AG04449 (cell line): ENCODE data around the gene GREB1.

Experiments used
- CTCF ChIA-PET: fragments of 350-600 bp; formaldehyde crosslinking; extraction: SDS; loops from one replicate; lab custom pipeline; 2021; ENCODE audit warnings: antibody characterized with exemption; lab: Yijun Ruan, JAX
- POLR2A ChIA-PET: fragments of 400-600, 350-600 bp; formaldehyde crosslinking; extraction: SDS; loops from one replicate; lab custom pipeline; 2020; ENCODE audit warnings: antibody characterized with exemption, inconsistent platforms; lab: Yijun Ruan, JAX
- DNase-seq: peaks from one replicate; pipeline ENCODE4 v3.0.0-alpha.2; 2010; ENCODE audit warnings: low read depth, low spot score
- H3K4me3 ChIP-seq: 2 replicates; pipeline ENCODE4 v1.5.1; 2011; ENCODE audit warnings: low read depth, mild to moderate bottlenecking, control low read depth, low read length
- CTCF ChIP-seq: IDR thresholded peaks from one replicate; pipeline ENCODE4 v1.5.1; 2011; ENCODE audit warnings: mild to moderate bottlenecking, moderate library complexity, low read length, control low read depth, inconsistent platforms; ENCODE audit not compliant: insufficient read depth; ENCODE audit errors: missing control alignments

GREB1 gene

GRCh38 chr2:11581797-11582611, 48.2 kb downstream of the GREB1 start:
- no peak for DNase-seq
- H3K4me3 ChIP-seq, result no peak overlapping the region
- ChIA-PET POLR2A (no interaction called here), CTCF (interaction anchor here (0.6 to 12.2 kb wide), 38 partner anchors 9 to 1398 kb away, joined by 3 to 409 read pairs (median 8); partner anchors contain the start of gene E2F6)
- TF ChIP-seq CTCF, result no peak

DNA sequence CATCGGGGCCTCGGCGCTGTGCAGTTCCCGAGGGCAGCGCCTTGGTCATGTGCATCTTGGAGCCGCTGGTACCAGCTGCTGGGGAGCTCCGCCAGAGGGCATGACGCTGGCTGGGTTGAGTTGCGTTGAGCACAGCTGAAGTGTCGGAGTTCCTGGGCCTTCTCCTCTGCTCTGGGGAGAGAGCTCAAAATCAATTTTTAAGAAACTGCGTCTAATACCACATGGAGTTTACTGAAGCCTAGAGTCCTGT, 48.7 kb downstream of the GREB1 start:
- CTCF ChIA-PET, result interaction anchor here (0.6 to 12.2 kb wide), 43 partner anchors 10 to 1398 kb away, joined by 3 to 409 read pairs (median 6); partner anchors contain the start of gene E2F6
- no peak overlapping the region for H3K4me3 ChIP-seq
- POLR2A ChIA-PET, result no interaction called here
- no peak for DNase-seq
- no peak for TF ChIP-seq CTCF

- no peak for DNase-seq
- ChIA-PET CTCF (interaction anchor here (0.6 to 12.2 kb wide), 49 partner anchors 10 to 774 kb away, joined by 3 to 409 read pairs (median 5); partner anchors contain the start of gene E2F6), POLR2A (no interaction called here)
- no peak overlapping the region for H3K4me3 ChIP-seq
- peak; percentile 56 for TF ChIP-seq CTCF
Measured at GRCh38 chr2:11582862-11583752, 49.3 kb downstream of the GREB1 start.

GRCh38 chr2:11583840-11584524, 50.1 kb downstream of the GREB1 start:
- DNase-seq, result peak; percentile 83
- CTCF ChIA-PET, result interaction anchor here (0.5 to 12.2 kb wide), 35 partner anchors 8 to 752 kb away, joined by 3 to 409 read pairs (median 5); a partner anchor contains a TSS
- POLR2A ChIA-PET, result no interaction called here
- H3K4me3 ChIP-seq, result no peak overlapping the region
- TF ChIP-seq CTCF, result peak; percentile 91

DNA sequence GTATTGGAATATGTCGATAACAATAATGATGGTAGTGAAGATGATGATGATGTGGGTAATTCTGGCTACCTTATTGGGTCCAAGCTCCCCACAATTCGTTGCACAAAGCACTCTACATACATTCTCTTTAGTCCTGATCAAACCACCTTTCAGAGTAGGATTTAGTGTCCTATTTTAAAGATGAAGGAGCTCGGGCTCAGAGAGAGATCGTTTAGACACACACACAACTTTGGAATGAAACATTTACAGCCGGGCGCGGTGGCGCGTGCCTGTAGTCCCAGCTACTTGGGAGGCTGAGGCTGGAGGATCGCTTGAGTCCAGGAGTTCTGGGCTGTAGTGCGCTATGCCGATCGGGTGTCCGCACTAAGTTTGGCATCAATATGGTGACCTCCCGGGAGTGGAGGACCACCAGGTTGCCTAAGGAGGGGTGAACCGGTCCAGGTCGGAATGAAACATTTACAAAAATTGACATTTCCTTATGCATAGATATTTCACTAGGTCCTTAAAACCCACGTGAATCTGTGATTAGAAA, 50.7 kb downstream of the GREB1 start:
- ChIA-PET POLR2A (no interaction called here), CTCF (interaction anchor here (0.5 to 12.2 kb wide), 24 partner anchors 9 to 753 kb away, joined by 3 to 409 read pairs (median 5); a partner anchor contains a TSS)
- no peak overlapping the region for H3K4me3 ChIP-seq
- no peak for DNase-seq
- TF ChIP-seq CTCF, result no peak
